Neutrophil (primary cell): ENCODE measurements around the gene KCTD1.

Experiments
- H3K27ac ChIP-seq: fragments of 200-600 bp; sonication (generic); 2 replicates; pipeline ENCODE4 v1.5.1; 2016; ENCODE audit warnings: mild to moderate bottlenecking, moderate library complexity
- H3K27me3 ChIP-seq: fragments of 200-600 bp; sonication (generic); 2 replicates; pipeline ENCODE4 v1.6.0; 2016; ENCODE audit warnings: mild to moderate bottlenecking
- H3K36me3 ChIP-seq: fragments of 200-600 bp; sonication (generic); 2 replicates; pipeline ENCODE4 v1.5.1; 2017
- H3K4me1 ChIP-seq, 2 experiments: fragments of 200-600 bp in 1 of 2; sonication (generic) in 1 of 2; 1 replicate in 1 of 2; 2 replicates in 1 of 2; pipeline versions ENCODE4 v1.5.1 to v1.6.1; 2013 to 2016; ENCODE audit warnings: low read depth in 1 of 2, low read length in 1 of 2, mild to moderate bottlenecking in 1 of 2, moderate library complexity in 1 of 2; ENCODE audit not compliant: control insufficient read depth in 1 of 2, insufficient read depth in 1 of 2
- H3K4me3 ChIP-seq, 2 experiments: fragments of 200-600 bp in 1 of 2; sonication (generic) in 1 of 2; 1 replicate in 1 of 2; 2 replicates in 1 of 2; pipeline ENCODE4 v1.5.1; 2013 to 2016; ENCODE audit warnings: low read depth in 1 of 2, low read length in 1 of 2, mild to moderate bottlenecking in 1 of 2, moderate library complexity in 1 of 2
- H3K9me3 ChIP-seq: fragments of 200-600 bp; sonication (generic); 2 replicates; pipeline ENCODE4 v1.5.1; 2016
- CTCF ChIP-seq: fragments of 200-600 bp; sonication (generic); IDR thresholded peaks from 2 replicates; pipeline ENCODE4 v1.5.1; 2016; ENCODE audit warnings: antibody characterized with exemption

KCTD1 gene

GRCh38 chr18:26471027-26471426, 77.3 kb downstream of the KCTD1 start:
- TF ChIP-seq CTCF, result no peak
- Histone ChIP-seq H3K27me3 (no peaks in the 10 kb centered on the region), H3K4me3 (no peak overlapping the region), H3K4me1 (no peaks in the 10 kb centered on the region), H3K27ac (no peak overlapping the region), H3K9me3 (no peaks in the 10 kb centered on the region), H3K36me3 (no peaks in the 10 kb centered on the region)

- Histone ChIP-seq H3K27ac (no peak overlapping the region), H3K4me3 (no peak overlapping the region), H3K4me1 (no peaks in the 10 kb centered on the region), H3K27me3 (no peaks in the 10 kb centered on the region), H3K9me3 (no peaks in the 10 kb centered on the region), H3K36me3 (no peaks in the 10 kb centered on the region)
- TF ChIP-seq CTCF, result no peak
Observed at GRCh38 chr18:26470011-26470637, 78.2 kb downstream of the KCTD1 start.

- no peak for TF ChIP-seq CTCF
- Histone ChIP-seq H3K36me3 (no peaks in the 10 kb centered on the region), H3K27me3 (no peaks in the 10 kb centered on the region), H3K4me1 (no peaks in the 10 kb centered on the region), H3K9me3 (no peaks in the 10 kb centered on the region), H3K4me3 (no peak overlapping the region), H3K27ac (no peak overlapping the region)
Observed at GRCh38 chr18:26468931-26469340, 79.4 kb downstream of the KCTD1 start.

GRCh38 chr18:26466026-26466425, 82.3 kb downstream of the KCTD1 start:
- no peaks in the 10 kb centered on the region for H3K4me1 ChIP-seq
- no peak overlapping the region for H3K4me3 ChIP-seq
- no peak overlapping the region for H3K27ac ChIP-seq
- no peak for TF ChIP-seq CTCF
- no peaks in the 10 kb centered on the region for H3K9me3 ChIP-seq
- no peaks in the 10 kb centered on the region for H3K27me3 ChIP-seq
- no peaks in the 10 kb centered on the region for H3K36me3 ChIP-seq

- H3K27me3 ChIP-seq, result no peaks in the 10 kb centered on the region
- H3K4me1 ChIP-seq, result no peaks in the 10 kb centered on the region
- no peak for TF ChIP-seq CTCF
- no peak overlapping the region for H3K27ac ChIP-seq
- H3K4me3 ChIP-seq, result no peak overlapping the region
- no peaks in the 10 kb centered on the region for H3K36me3 ChIP-seq
- H3K9me3 ChIP-seq, result no peaks in the 10 kb centered on the region
Observed at GRCh38 chr18:26465431-26465830, 82.9 kb downstream of the KCTD1 start.
